Measurements from ENCODE around the gene TGFBR1. TPM values are rescaled to one million over a fixed set of nuclear protein-coding genes. Genes with fewer than 3 reads are reported as not detected.

TGFBR1 gene
- total RNA-seq, 4 donors from 2014 or later, result 37.0 to 65.8 (median 48.8) TPM

- TF ChIP-seq POLR2A (IDR thresholded peaks at IDR 0.05), result no peak
- no peak for TF ChIP-seq EP300 (IDR thresholded peaks at IDR 0.05)
- TF ChIP-seq, protein P1, sequence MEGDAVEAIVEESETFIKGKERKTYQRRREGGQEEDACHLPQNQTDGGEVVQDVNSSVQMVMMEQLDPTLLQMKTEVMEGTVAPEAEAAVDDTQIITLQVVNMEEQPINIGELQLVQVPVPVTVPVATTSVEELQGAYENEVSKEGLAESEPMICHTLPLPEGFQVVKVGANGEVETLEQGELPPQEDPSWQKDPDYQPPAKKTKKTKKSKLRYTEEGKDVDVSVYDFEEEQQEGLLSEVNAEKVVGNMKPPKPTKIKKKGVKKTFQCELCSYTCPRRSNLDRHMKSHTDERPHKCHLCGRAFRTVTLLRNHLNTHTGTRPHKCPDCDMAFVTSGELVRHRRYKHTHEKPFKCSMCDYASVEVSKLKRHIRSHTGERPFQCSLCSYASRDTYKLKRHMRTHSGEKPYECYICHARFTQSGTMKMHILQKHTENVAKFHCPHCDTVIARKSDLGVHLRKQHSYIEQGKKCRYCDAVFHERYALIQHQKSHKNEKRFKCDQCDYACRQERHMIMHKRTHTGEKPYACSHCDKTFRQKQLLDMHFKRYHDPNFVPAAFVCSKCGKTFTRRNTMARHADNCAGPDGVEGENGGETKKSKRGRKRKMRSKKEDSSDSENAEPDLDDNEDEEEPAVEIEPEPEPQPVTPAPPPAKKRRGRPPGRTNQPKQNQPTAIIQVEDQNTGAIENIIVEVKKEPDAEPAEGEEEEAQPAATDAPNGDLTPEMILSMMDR (IDR thresholded peaks at IDR 0.05), result no peak
- no peak for TF ChIP-seq POLR2AphosphoS5 (IDR thresholded peaks at IDR 0.05)
Observed at GRCh38 chr9:99160173-99160572, 55.3 kb downstream of the TGFBR1 start.

GRCh38 chr9:99162759-99163364 lies 57.9 kb downstream of the TGFBR1 start:
- Histone ChIP-seq H3K27me3 (peaks cover 4% of the 10 kb centered on the region), H3K9me3 (no peaks in the 10 kb centered on the region), H3K4me1 (peaks cover 0 to 10% (median 0%) of the 10 kb centered on the region in 3 donors), H3K27ac (no peak overlapping the region), H3K36me3 (no peaks in the 10 kb centered on the region), H3K4me3 (no peak overlapping the region)
- no peak for ATAC-seq
- TF ChIP-seq EP300 (IDR thresholded peaks at IDR 0.05), result no peak
- TF ChIP-seq, protein P1 (IDR thresholded peaks at IDR 0.05), result peak in 3 of 4 experiments; percentile 41 to 54 (median 47)
- 23 to 30% methylated on average over 3 of the region's 3 CpGs for WGBS, 2 donors (ENCODE audit: low coverage in 1 of 2)

More at GRCh38 chr9:99160173-99160572, 55.3 kb downstream of the TGFBR1 start:
- Histone ChIP-seq H3K27ac (no peak overlapping the region), H3K4me1 (peaks cover 0 to 10% (median 0%) of the 10 kb centered on the region in 3 donors), H3K27me3 (no peaks in the 10 kb centered on the region), H3K9me3 (no peaks in the 10 kb centered on the region), H3K4me3 (no peak overlapping the region), H3K36me3 (no peaks in the 10 kb centered on the region)
- WGBS, 2 donors (ENCODE audit: low coverage in 1 of 2), result 74 to 92% methylated on average over 5 to 6 of the region's 6 CpGs
- no peak for ATAC-seq

- TF ChIP-seq EP300 (IDR thresholded peaks at IDR 0.05) (no peak), POLR2A (IDR thresholded peaks at IDR 0.05) (no peak), POLR2AphosphoS5 (IDR thresholded peaks at IDR 0.05) (no peak)
- TF ChIP-seq, protein P1 (IDR thresholded peaks at IDR 0.05), result no peak
- Histone ChIP-seq H3K4me1 (no peaks in the 10 kb centered on the region), H3K9me3 (no peaks in the 10 kb centered on the region), H3K4me3 (no peak overlapping the region), H3K36me3 (no peaks in the 10 kb centered on the region), H3K27ac (no peak overlapping the region), H3K27me3 (peaks cover 23% of the 10 kb centered on the region)
- WGBS, 2 donors (ENCODE audit: low coverage in 1 of 2), result 92 to 100% methylated on average over 1 to 2 of the region's 2 CpGs
- no peak for ATAC-seq
Observed at GRCh38 chr9:99166149-99166548, 61.2 kb downstream of the TGFBR1 start.

GRCh38 chr9:99167119-99167518 lies 62.2 kb downstream of the TGFBR1 start:
- no peak overlapping the region for H3K4me3 ChIP-seq
- H3K9me3 ChIP-seq, result no peaks in the 10 kb centered on the region
- peaks cover 25% of the 10 kb centered on the region for H3K27me3 ChIP-seq
- no peak for ATAC-seq
- no peak for TF ChIP-seq POLR2AphosphoS5 (IDR thresholded peaks at IDR 0.05)
- TF ChIP-seq POLR2A (IDR thresholded peaks at IDR 0.05), result no peak
- no peak for TF ChIP-seq EP300 (IDR thresholded peaks at IDR 0.05)
- TF ChIP-seq, protein P1 (IDR thresholded peaks at IDR 0.05), result no peak
- H3K36me3 ChIP-seq, result no peaks in the 10 kb centered on the region
- 71 to 73% methylated on average over 3 to 4 of the region's 4 CpGs for WGBS, 2 donors (ENCODE audit: low coverage in 1 of 2)
- H3K4me1 ChIP-seq, result no peaks in the 10 kb centered on the region
- no peak overlapping the region for H3K27ac ChIP-seq

- ATAC-seq, result no peak
- TF ChIP-seq, protein P1 (IDR thresholded peaks at IDR 0.05), result no peak
- TF ChIP-seq POLR2AphosphoS5 (IDR thresholded peaks at IDR 0.05) (no peak), EP300 (IDR thresholded peaks at IDR 0.05) (no peak), POLR2A (IDR thresholded peaks at IDR 0.05) (no peak)
- Histone ChIP-seq H3K4me1 (no peaks in the 10 kb centered on the region), H3K9me3 (no peaks in the 10 kb centered on the region), H3K27me3 (peaks cover 25% of the 10 kb centered on the region), H3K27ac (no peak overlapping the region), H3K36me3 (no peaks in the 10 kb centered on the region), H3K4me3 (no peak overlapping the region)
- WGBS, 2 donors (ENCODE audit: low coverage in 1 of 2), result 68 to 100% methylated on average over 2 to 3 of the region's 3 CpGs
Observed at GRCh38 chr9:99167694-99168093, 62.8 kb downstream of the TGFBR1 start.

All from gastroesophageal sphincter (tissue), 4 donors.